H1 (cell line): ENCODE data around the gene FBLN2. TPM values are rescaled to one million over a fixed set of nuclear protein-coding genes. Genes with fewer than 3 reads are reported as not detected.

Source experiments
- CTCF ChIA-PET: fragments of 300-600 bp; sonication (Branson Sonifier 250); formaldehyde crosslinking; loops from one replicate; lab custom pipeline; 2021; ENCODE audit not compliant: partially characterized antibody; lab: Charles Lee
- POLR2A ChIA-PET: fragments of 300-600 bp; sonication (Branson Sonifier 250); formaldehyde crosslinking; loops from one replicate; lab custom pipeline; 2021; ENCODE audit warnings: inconsistent platforms; ENCODE audit not compliant: partially characterized antibody; lab: Charles Lee
- DNase-seq, 2 experiments: peaks; one replicate each; pipeline versions ENCODE4 v3.0.0 to v3.0.0-alpha.2; 2010 to 2022; ENCODE audit warnings: low spot score in 2 of 2, low read depth in 1 of 2, mixed read lengths in 1 of 2
- FAIRE-seq: peaks from 2 replicates; lab custom pipeline; 2011; peaks lifted over from hg19 to GRCh38; lab: Jason Lieb, UNC
- H2AFZ ChIP-seq: 2 replicates; pipeline ENCODE4 v1.8.1; 2012; ENCODE audit warnings: low read length, inconsistent platforms
- H2AK5ac ChIP-seq: 2 replicates; pipeline ENCODE4 v1.6.1; 2013; ENCODE audit warnings: low read depth, low read length
- H2BK120ac ChIP-seq: replicated peaks from 2 replicates; pipeline ENCODE3; 2013; ENCODE audit warnings: low read depth, low read length, inconsistent platforms
- H2BK12ac ChIP-seq: 2 replicates; pipeline ENCODE4 v1.6.1; 2013; ENCODE audit warnings: low read depth, low read length
- H2BK15ac ChIP-seq: 2 replicates; pipeline ENCODE4 v1.6.1; 2013; ENCODE audit warnings: low read length
- H2BK20ac ChIP-seq: 2 replicates; pipeline ENCODE4 v1.6.1; 2013; ENCODE audit warnings: low read length
- H2BK5ac ChIP-seq: 2 replicates; pipeline ENCODE4 v1.6.1; 2013; ENCODE audit warnings: low read depth, low read length
- H3K14ac ChIP-seq: 2 replicates; pipeline ENCODE4 v1.6.1; 2013; ENCODE audit warnings: inconsistent platforms; ENCODE audit not compliant: insufficient read length
- H3K18ac ChIP-seq: 2 replicates; pipeline ENCODE4 v1.6.1; 2013; ENCODE audit warnings: low read length; ENCODE audit errors: extremely low read depth
- H3K23ac ChIP-seq: 2 replicates; pipeline ENCODE4 v1.6.1; 2013; ENCODE audit warnings: inconsistent platforms; ENCODE audit not compliant: insufficient read length
- H3K23me2 ChIP-seq: 2 replicates; pipeline ENCODE4 v1.6.1; 2013; ENCODE audit warnings: low read depth, low read length
- H3K27ac ChIP-seq: 2 replicates; pipeline ENCODE4 v1.6.1; 2011; ENCODE audit warnings: low read depth, low read length, inconsistent platforms
- H3K27me3 ChIP-seq, 4 experiments: replicated peaks in 1 of 4; 1 replicate in 1 of 4; 2 replicates in 3 of 4; pipeline versions ENCODE4 v1.6.1 to v1.8.1; 2011 to 2013; ENCODE audit warnings: low read length in 3 of 4, mild to moderate bottlenecking in 3 of 4, inconsistent platforms in 2 of 4, mixed read lengths in 2 of 4, moderate library complexity in 1 of 4; ENCODE audit not compliant: control insufficient read depth in 3 of 4, insufficient read depth in 3 of 4; ENCODE audit errors: extremely low read depth in 1 of 4
- H3K36me3 ChIP-seq, 4 experiments: 2 replicates each; pipeline versions ENCODE4 v1.6.1 to v1.8.1; 2011 to 2013; ENCODE audit warnings: mild to moderate bottlenecking in 4 of 4, low read length in 3 of 4, moderate library complexity in 2 of 4, control low read depth in 1 of 4, inconsistent platforms in 1 of 4; ENCODE audit not compliant: insufficient read depth in 4 of 4, control insufficient read depth in 2 of 4
- H3K4ac ChIP-seq: replicated peaks from 2 replicates; pipeline ENCODE3; 2013; ENCODE audit warnings: low read length, low read depth, mixed read lengths, inconsistent platforms; ENCODE audit not compliant: insufficient read length
- H3K4me1 ChIP-seq, 4 experiments: replicated peaks in 1 of 4; 1 replicate in 1 of 4; 2 replicates in 3 of 4; pipeline versions ENCODE4 v1.6.1 to v1.8.1; 2011 to 2013; ENCODE audit warnings: low read length in 3 of 4, inconsistent platforms in 2 of 4, mixed read lengths in 1 of 4; ENCODE audit not compliant: insufficient read depth in 4 of 4, control insufficient read depth in 3 of 4
- H3K4me2 ChIP-seq, 2 experiments: 2 replicates each; pipeline versions ENCODE4 v1.6.1 to v1.8.1; 2011 to 2013; ENCODE audit warnings: low read depth in 2 of 2, low read length in 2 of 2, control low read depth in 1 of 2, inconsistent platforms in 1 of 2, mild to moderate bottlenecking in 1 of 2; ENCODE audit not compliant: insufficient read depth in 1 of 2
- H3K4me3 ChIP-seq, 4 experiments: fragments of 200-600, 300-600 bp in 1 of 4; sonication (generic), shearing (Covaris generic), sonication (Bioruptor Twin) in 1 of 4; 2 replicates each; pipeline versions ENCODE4 v1.5.1 to v1.8.1; 2011 to 2016; ENCODE audit warnings: low read length in 4 of 4, low read depth in 3 of 4, control low read depth in 2 of 4, inconsistent platforms in 2 of 4, mild to moderate bottlenecking in 2 of 4, mixed read lengths in 1 of 4, moderate library complexity in 1 of 4; ENCODE audit not compliant: insufficient read depth in 2 of 4; ENCODE audit errors: extremely low read depth in 1 of 4
- H3K56ac ChIP-seq: replicated peaks from 2 replicates; pipeline ENCODE3; 2013; ENCODE audit warnings: low read depth, mild to moderate bottlenecking, mixed read lengths, low read length, inconsistent platforms; ENCODE audit not compliant: insufficient read length
- H3K79me1 ChIP-seq: 2 replicates; pipeline ENCODE4 v1.6.1; 2013; ENCODE audit warnings: low read depth, low read length, control low read depth
- H3K79me2 ChIP-seq, 2 experiments: 2 replicates each; pipeline versions ENCODE4 v1.6.1 to v1.8.1; 2012 to 2013; ENCODE audit warnings: low read length in 2 of 2, mild to moderate bottlenecking in 2 of 2, inconsistent platforms in 1 of 2; ENCODE audit not compliant: insufficient read depth in 2 of 2, control insufficient read depth in 1 of 2
- H3K9ac ChIP-seq, 4 experiments: replicated peaks in 1 of 4; 1 replicate in 1 of 4; 2 replicates in 3 of 4; pipeline versions ENCODE4 v1.6.1 to v1.8.1; 2011 to 2013; ENCODE audit warnings: low read depth in 3 of 4, low read length in 3 of 4, control low read depth in 2 of 4, mild to moderate bottlenecking in 2 of 4, moderate library complexity in 2 of 4, inconsistent platforms in 1 of 4; ENCODE audit errors: extremely low read depth in 1 of 4
- H3K9me3 ChIP-seq, 2 experiments: 2 replicates each; pipeline versions ENCODE4 v1.6.1 to v1.8.1; 2012 to 2013; ENCODE audit warnings: mild to moderate bottlenecking in 2 of 2, moderate library complexity in 2 of 2, control low read depth in 1 of 2, inconsistent platforms in 1 of 2, low read depth in 1 of 2, low read length in 1 of 2, mixed read lengths in 1 of 2; ENCODE audit not compliant: insufficient read depth in 2 of 2
- H4K20me1 ChIP-seq, 2 experiments: replicated peaks in 1 of 2; 2 replicates each; pipeline versions ENCODE3 to v1.8.1; 2011 to 2013; ENCODE audit warnings: inconsistent platforms in 2 of 2, low read length in 2 of 2, mild to moderate bottlenecking in 1 of 2; ENCODE audit not compliant: insufficient read depth in 2 of 2, control insufficient read depth in 1 of 2
- H4K5ac ChIP-seq: 2 replicates; pipeline ENCODE4 v1.6.1; 2013; ENCODE audit warnings: low read length, low read depth, mixed read lengths, inconsistent platforms; ENCODE audit not compliant: insufficient read length
- H4K8ac ChIP-seq: 2 replicates; pipeline ENCODE4 v1.8.0; 2013; ENCODE audit warnings: mild to moderate bottlenecking, moderate library complexity, low read length, inconsistent platforms; ENCODE audit not compliant: insufficient read depth; ENCODE audit errors: extremely low read depth
- H4K91ac ChIP-seq: replicated peaks from 2 replicates; pipeline ENCODE3; 2013; ENCODE audit warnings: low read length, mixed read lengths, inconsistent platforms; ENCODE audit not compliant: insufficient read length
- CBX8 ChIP-seq: fragments of 300-800, 300-1000 bp; sonication (generic); IDR thresholded peaks from 2 replicates; pipeline ENCODE4 v1.7.1; 2016; ENCODE audit warnings: low read depth, low read length, borderline replicate concordance
- NANOG ChIP-seq: IDR thresholded peaks from 2 replicates; pipeline ENCODE4 v1.6.1; 2011; ENCODE audit warnings: low read length, low read depth, mild to moderate bottlenecking, inconsistent platforms; ENCODE audit not compliant: insufficient read depth, poor library complexity, severe bottlenecking
- TEAD4 ChIP-seq: IDR thresholded peaks from 2 replicates; pipeline ENCODE4 v1.6.1; 2012; ENCODE audit warnings: low read depth, low read length, inconsistent platforms, mixed read lengths
- ZNF274 ChIP-seq: IDR thresholded peaks from 2 replicates; pipeline ENCODE4 v1.7.0; 2012; ENCODE audit warnings: low read length, borderline replicate concordance; ENCODE audit errors: extremely low read depth
- WGBS, 2 experiments: shearing (Covaris generic) in 1 of 2; methylation state at CpG; one replicate each; pipeline versions ENCODE4 v1.1.6 to v1.1.7; 2013 to 2015; ENCODE audit warnings: low lambda C conversion rate in 2 of 2, mixed read lengths in 2 of 2, inconsistent platforms in 1 of 2, low coverage in 1 of 2, missing lambda C conversion rate in 1 of 2; ENCODE audit not compliant: insufficient replicate concordance in 2 of 2, insufficient coverage in 1 of 2, insufficient read length in 1 of 2; ENCODE audit errors: extremely low coverage in 1 of 2, missing lambda C conversion rate in 1 of 2; 5-methylcytosine and 5-hydroxymethylcytosine counted together
- polyA plus RNA-seq, 7 experiments: library from polyadenylated mRNA; depleted of rRNA in 3 of 7; stranded (reverse) in 5 of 7; unstranded in 2 of 7; fragments of >200 nt in 5 of 7; fragments of 200-250 nt in 2 of 7; gene quantifications; 1 replicate in 5 of 7; 2 replicates in 1 of 7; 4 replicates in 1 of 7; pipeline versions ENCODE4 v1.2.1 to v1.2.3, GENCODE V29; 2011 to 2013; ENCODE audit warnings: missing spikeins in 2 of 7, mixed read lengths in 2 of 7
- total RNA-seq: library from RNA; stranded (reverse); fragmentation: NEBNext Ultra II Directional; extraction: Animal tissue kit (Norgen Biotek cat#: 25700); gene quantifications from 2 replicates; pipeline ENCODE4 v1.2.1, GENCODE V29; 2021

Gene FBLN2
- total and polyA plus RNA-seq, 2 of the 8 experiments (the other 6 are each of a cell fraction or from before 2014, with no cell fraction given): 17.4 to 24.2 TPM

DNA sequence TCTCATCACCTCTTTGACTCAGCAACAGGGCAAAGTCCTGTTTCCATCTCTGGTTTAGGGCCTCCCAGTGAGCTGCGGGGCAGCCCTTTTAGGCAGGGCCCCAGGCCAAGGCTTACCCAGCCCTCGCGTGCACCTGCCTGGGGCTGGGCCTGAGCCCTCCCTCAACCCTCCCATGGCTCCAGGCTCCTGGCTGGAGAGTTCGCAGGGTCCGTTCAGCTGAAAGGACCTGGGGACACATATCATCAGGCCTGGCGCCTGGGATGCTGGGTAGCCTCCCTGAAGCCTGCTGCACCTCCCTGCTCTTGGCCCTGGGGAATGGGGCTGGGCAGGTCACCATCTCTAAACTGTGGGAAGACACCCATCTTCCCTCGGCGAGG is 39.1 kb upstream of the FBLN2 start:
- Histone ChIP-seq H2AFZ (no peak overlapping the region), H2BK20ac (no peak overlapping the region), H3K9ac (no peak overlapping the region), H3K4me1 (peaks cover 0 to 10% (median 3%) of the 10 kb centered on the region in 4 experiments; a peak in 1 of 7 replicates), H4K5ac (no peak overlapping the region), H3K27me3 (no peaks in the 10 kb centered on the region; a peak in 1 of 7 replicates), H2BK12ac (no peak overlapping the region), H2AK5ac (no peak overlapping the region), H3K23me2 (no peaks in the 10 kb centered on the region; the same call in 1 of the 2 replicates), H2BK120ac (no peak overlapping the region), H3K18ac (no peak overlapping the region), H3K79me2 (no peaks in the 10 kb centered on the region), H3K23ac (no peak overlapping the region), H3K56ac (no peak overlapping the region), H3K4me2 (no peak overlapping the region), H3K14ac (no peak overlapping the region), H3K27ac (no peak overlapping the region), H4K91ac (no peak overlapping the region), H3K4ac (no peak overlapping the region), H2BK5ac (no peak overlapping the region), H2BK15ac (no peak overlapping the region), H3K79me1 (no peaks in the 10 kb centered on the region), H3K9me3 (no peaks in the 10 kb centered on the region), H4K20me1 (no peaks in the 10 kb centered on the region), H3K4me3 (no peak overlapping the region), H4K8ac (no peak overlapping the region), H3K36me3 (no peaks in the 10 kb centered on the region)
- TF ChIP-seq ZNF274 (no peak), CBX8 (no peak), TEAD4 (no peak), NANOG (no peak)
- POLR2A ChIA-PET: interaction anchor here (0.6 kb wide), 1 partner anchor 80 kb away, joined by 3 read pairs; no protein-coding TSS in a partner anchor
- WGBS, 2 experiments: 95% methylated on average over 8 of the region's 8 CpGs; no CpG with 5 or more reads in 1 of the 2 experiments
- CTCF ChIA-PET: interaction anchor here (1.2 to 51.2 kb wide), 5 partner anchors 3 to 751 kb away, joined by 3 to 856 read pairs (median 31); partner anchors contain the start of gene FBLN2
- FAIRE-seq: no peak
- DNase-seq: no peak
